Left ventricle myocardium inferior (tissue), 1 donor: ENCODE measurements around the gene MEDAG. TPM values are rescaled to one million over a fixed set of nuclear protein-coding genes. Genes with fewer than 3 reads are reported as not detected.

Source experiments
- DNase-seq: peaks from one replicate; pipeline ENCODE4 v3.0.0-alpha.2; 2020
- H3K27ac ChIP-seq: fragments of 200-600 bp; replicated peaks from 2 replicates; pipeline ENCODE4 v1.8.0; 2021
- H3K27me3 ChIP-seq: fragments of 200-600 bp; 2 replicates; pipeline ENCODE4 v1.8.0; 2021; ENCODE audit warnings: low read depth
- H3K36me3 ChIP-seq: fragments of 200-600 bp; 2 replicates; pipeline ENCODE4 v1.8.0; 2021
- H3K4me1 ChIP-seq: fragments of 200-600 bp; 2 replicates; pipeline ENCODE4 v1.8.0; 2021
- H3K4me3 ChIP-seq: fragments of 200-600 bp; 2 replicates; pipeline ENCODE4 v1.8.0; 2021; ENCODE audit warnings: mild to moderate bottlenecking, moderate library complexity
- H3K9me3 ChIP-seq: fragments of 200-600 bp; replicated peaks from 2 replicates; pipeline ENCODE4 v1.8.0; 2021
- intact Hi-C: fragments of 100-400 bp; cut with micrococcal nuclease; formaldehyde crosslinking; loops from one replicate; pipeline ENCODE4 v1.11.0; 2022
- total RNA-seq: library from RNA; stranded (reverse); fragmentation: NEBNext Ultra II Directional; extraction: Animal tissue kit (Norgen Biotek cat#: 25700); gene quantifications from one replicate; pipeline ENCODE4 v1.2.1, GENCODE V29; 2021
- TF ChIP-seq, protein P1 (sequence below): fragments of 200-600 bp; IDR thresholded peaks from 2 replicates; pipeline ENCODE4 v1.8.0; 2021; ENCODE audit warnings: antibody characterized with exemption, mild to moderate bottlenecking, borderline replicate concordance
- donor health status: DM: no; HTN: yes; CAD: no; lungs with severe emphysema.

The MEDAG gene
- total RNA-seq, 1 donor from 2014 or later = 5.9 TPM

DNA sequence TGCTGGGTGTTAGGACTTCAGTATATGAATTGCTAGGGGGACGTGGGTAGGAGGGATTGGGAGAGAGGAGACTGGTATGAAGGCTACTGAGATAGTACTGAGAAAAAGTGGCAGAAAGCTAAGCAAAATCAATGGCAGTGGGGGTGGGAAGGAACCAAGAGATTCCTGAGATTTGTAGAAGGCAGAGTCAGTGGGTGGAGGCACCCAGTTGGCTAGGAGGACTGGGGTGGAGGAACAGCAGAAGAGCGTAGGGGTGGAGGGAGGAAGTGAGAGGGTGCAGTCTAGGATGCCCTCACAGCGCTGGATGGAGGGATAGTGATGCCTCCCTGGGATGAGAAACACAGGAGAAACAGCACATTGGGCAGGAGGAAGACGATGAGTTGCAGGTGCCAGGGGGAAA is 5.6 kb upstream of the MEDAG start:
- Histone ChIP-seq H3K36me3 (no peaks in the 10 kb centered on the region), H3K4me3 (no peak overlapping the region), H3K27ac (no peak overlapping the region), H3K27me3 (peaks cover 19% of the 10 kb centered on the region), H3K9me3 (no peaks in the 10 kb centered on the region), H3K4me1 (peaks cover 16% of the 10 kb centered on the region)
- DNase-seq = no peak
- intact Hi-C loops = no loop called here
- TF ChIP-seq, protein P1, sequence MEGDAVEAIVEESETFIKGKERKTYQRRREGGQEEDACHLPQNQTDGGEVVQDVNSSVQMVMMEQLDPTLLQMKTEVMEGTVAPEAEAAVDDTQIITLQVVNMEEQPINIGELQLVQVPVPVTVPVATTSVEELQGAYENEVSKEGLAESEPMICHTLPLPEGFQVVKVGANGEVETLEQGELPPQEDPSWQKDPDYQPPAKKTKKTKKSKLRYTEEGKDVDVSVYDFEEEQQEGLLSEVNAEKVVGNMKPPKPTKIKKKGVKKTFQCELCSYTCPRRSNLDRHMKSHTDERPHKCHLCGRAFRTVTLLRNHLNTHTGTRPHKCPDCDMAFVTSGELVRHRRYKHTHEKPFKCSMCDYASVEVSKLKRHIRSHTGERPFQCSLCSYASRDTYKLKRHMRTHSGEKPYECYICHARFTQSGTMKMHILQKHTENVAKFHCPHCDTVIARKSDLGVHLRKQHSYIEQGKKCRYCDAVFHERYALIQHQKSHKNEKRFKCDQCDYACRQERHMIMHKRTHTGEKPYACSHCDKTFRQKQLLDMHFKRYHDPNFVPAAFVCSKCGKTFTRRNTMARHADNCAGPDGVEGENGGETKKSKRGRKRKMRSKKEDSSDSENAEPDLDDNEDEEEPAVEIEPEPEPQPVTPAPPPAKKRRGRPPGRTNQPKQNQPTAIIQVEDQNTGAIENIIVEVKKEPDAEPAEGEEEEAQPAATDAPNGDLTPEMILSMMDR = no peak

DNA sequence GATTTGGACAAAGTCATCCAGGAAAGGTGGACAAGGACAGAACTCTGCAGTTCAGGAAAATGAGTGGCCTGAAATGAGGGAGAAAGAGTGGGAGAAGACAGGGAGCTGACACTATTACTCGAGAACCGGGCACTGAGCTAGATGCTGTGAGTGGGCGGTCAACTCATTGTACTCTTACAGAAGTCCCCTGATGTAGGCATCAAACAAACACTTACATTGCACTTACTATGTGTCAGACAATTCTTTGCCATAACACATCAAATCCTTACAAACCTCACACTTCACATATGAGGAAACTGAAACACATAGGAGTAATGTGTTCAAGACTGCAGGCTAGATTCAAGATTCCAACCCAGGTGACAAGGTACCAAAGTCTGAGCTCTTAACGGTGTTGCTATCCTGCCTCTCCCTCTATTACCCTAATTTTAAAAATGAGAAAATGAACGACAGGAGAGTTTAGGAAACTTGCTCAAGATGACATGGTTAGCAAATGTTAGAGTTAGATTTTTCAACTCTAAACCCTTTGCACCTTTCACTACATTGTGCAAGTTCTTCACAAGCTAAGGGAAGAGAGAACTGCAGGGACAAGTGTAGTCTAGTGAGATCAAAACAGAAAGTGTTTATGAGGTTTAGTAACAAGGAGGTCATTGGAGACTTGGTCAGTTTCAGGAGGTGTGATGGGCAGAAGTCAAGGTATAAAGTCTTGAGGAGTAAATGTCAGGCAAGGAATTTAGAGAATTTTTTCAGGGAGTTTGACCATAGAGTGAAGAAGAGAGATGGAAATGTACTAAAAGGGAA is 4.9 kb upstream of the MEDAG start:
- Histone ChIP-seq H3K36me3 (no peaks in the 10 kb centered on the region), H3K27me3 (peaks cover 27% of the 10 kb centered on the region), H3K4me1 (peaks cover 21% of the 10 kb centered on the region), H3K9me3 (no peaks in the 10 kb centered on the region), H3K4me3 (no peak overlapping the region), H3K27ac (no peak overlapping the region)
- intact Hi-C loops = no loop called here
- DNase-seq = no peak
- TF ChIP-seq, protein P1 = no peak

DNA sequence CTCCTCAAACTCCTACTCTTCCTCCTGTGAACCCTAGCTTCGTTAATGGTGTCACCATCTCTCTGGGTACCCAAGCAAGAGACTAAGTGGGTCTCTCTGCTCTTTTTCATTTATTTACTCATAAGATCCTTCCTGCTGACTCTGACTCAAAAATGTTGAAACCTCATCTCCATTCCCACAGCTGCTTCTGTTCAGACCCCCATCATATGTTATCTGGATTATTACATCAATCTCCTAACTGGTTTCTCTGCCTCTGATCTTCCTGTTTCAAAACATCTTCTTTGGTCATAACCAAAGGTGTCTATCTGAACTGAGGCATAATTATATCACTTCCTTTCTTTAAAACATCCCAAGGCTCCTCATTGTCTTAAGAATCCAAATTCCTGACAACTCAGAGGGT is 2.0 kb upstream of the MEDAG start:
- intact Hi-C loops = no loop called here
- Histone ChIP-seq H3K9me3 (no peaks in the 10 kb centered on the region), H3K4me1 (peaks cover 42% of the 10 kb centered on the region)

DNA sequence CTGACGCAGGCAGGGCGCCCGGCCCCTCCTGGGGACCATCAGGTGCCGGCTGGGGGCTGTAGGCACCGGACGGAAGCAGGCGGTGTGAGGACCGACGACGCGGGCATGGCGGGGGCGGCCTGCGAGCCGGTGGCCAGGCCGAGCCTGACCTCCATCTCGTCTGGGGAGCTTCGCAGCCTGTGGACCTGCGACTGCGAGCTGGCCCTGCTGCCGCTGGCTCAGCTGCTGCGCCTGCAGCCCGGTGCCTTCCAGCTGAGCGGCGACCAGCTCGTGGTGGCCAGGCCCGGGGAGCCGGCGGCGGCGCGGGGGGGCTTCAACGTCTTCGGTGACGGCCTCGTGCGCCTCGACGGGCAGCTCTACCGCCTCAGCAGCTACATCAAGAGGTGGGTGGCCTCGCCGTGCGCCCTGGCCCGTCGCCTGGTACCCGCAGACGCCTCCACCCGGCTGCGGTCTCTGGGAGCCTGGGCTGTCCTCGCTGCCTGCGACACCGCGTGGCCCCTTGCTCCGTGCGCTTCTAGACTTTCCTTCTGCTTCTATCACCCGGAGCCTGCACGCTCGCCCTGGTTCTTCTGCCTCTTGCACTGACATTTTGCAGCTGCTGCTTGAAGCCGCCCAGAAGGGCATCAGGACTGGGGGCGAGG is 460 bp downstream of the MEDAG start:
- peaks cover 42% of the 10 kb centered on the region for H3K27me3 ChIP-seq
- peaks cover 40% of the 10 kb centered on the region for H3K4me1 ChIP-seq
- peak overlapping the region; percentile 71 for H3K4me3 ChIP-seq
- no peaks in the 10 kb centered on the region for H3K36me3 ChIP-seq
- TF ChIP-seq, protein P1 = no peak
- H3K9me3 ChIP-seq = no peaks in the 10 kb centered on the region
- peak overlapping the region; percentile 81 for H3K27ac ChIP-seq
- intact Hi-C loops = no loop called here
- no peak for DNase-seq

More for the DNA sequence above, 2.0 kb upstream of the MEDAG start:
- no peak overlapping the region for H3K27ac ChIP-seq
- DNase-seq = no peak
- H3K27me3 ChIP-seq = peaks cover 42% of the 10 kb centered on the region
- H3K4me3 ChIP-seq = no peak overlapping the region
- TF ChIP-seq, protein P1 = no peak
- H3K36me3 ChIP-seq = no peaks in the 10 kb centered on the region

DNA sequence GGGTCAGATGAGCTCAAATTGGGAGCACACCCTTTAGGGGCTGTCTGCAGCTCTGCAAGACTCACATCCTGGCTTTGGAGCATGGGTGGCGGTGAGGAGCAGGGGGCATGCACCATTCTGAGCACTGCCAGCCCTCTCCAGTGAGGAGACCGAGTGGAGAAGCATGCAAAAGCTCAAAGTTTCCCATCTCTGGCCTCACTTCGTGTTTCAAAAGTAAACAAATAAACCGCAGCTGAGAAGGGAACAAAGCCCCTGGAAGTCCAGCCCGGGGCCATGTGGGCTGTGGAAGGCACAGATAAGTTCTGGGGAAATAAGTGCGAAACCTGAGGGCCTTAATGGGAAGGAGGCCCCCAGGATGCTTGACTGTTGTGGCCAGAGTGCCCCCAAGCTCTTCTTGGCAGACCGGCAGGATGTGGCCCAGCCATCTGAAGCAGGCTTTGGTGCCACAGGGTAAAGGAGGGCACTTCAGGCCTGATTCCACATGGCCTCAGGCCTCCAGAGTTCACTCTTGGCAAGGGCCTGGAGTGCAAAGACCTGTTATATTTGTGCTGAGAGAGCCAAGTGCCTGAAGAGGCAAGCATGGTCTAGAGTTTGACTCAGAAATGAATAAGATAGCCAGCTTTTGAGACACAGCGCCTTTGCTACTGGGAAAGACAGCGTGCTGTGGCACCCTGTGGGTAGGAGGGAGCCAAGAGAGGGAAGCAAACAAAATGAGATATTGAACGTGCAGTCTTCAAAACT is 1.2 kb downstream of the MEDAG start:
- intact Hi-C loops = no loop called here
- H3K36me3 ChIP-seq = no peaks in the 10 kb centered on the region
- TF ChIP-seq, protein P1 = no peak
- H3K4me3 ChIP-seq = peak overlapping the region; percentile 71
- H3K27me3 ChIP-seq = peaks cover 42% of the 10 kb centered on the region
- H3K9me3 ChIP-seq = no peaks in the 10 kb centered on the region
- peaks cover 40% of the 10 kb centered on the region for H3K4me1 ChIP-seq
- no peak for DNase-seq
- peak overlapping the region; percentile 81 for H3K27ac ChIP-seq
